ENCODE data around the gene MTARC2. TPM values are rescaled to one million over a fixed set of nuclear protein-coding genes. Genes with fewer than 3 reads are reported as not detected.
A peak's percentile ranks its signal among the peaks of the same experiment; 100 is the strongest.

The MTARC2 gene
- total RNA-seq, 2 donors from 2014 or later, result 19.5 to 37.9 TPM

- H3K4me1 ChIP-seq, result peaks cover 5% of the 10 kb centered on the region
- WGBS, 2 donors, result 63 to 82% methylated on average over 1 of the region's 1 CpG
- H3K27ac ChIP-seq, result no peak overlapping the region
- no peaks in the 10 kb centered on the region for H3K9me3 ChIP-seq
- no peak overlapping the region for H3K4me3 ChIP-seq
- TF ChIP-seq POLR2A (IDR thresholded peaks at IDR 0.05), result no peak
- no peak for TF ChIP-seq CTCF (IDR thresholded peaks at IDR 0.05)
- H3K36me3 ChIP-seq (replicated peaks in 1 of 2; ENCODE audit: insufficient read depth in 1 of 2, low read depth in 2 of 2), result no peaks in the 10 kb centered on the region
- no peak for DNase-seq
- H3K27me3 ChIP-seq, result no peaks in the 10 kb centered on the region
- no peak for ATAC-seq
- intact Hi-C loops (cut with DNase I), result no loop called here
Measured at GRCh38 chr1:220727519-220727918, 20.6 kb upstream of the MTARC2 start.

- H3K4me1 ChIP-seq, result peaks cover 27% of the 10 kb centered on the region
- intact Hi-C loops (cut with DNase I), result loop anchor here (5.0 kb wide), 1 partner anchor 38 kb away; the partner anchor contains the start of gene C1orf115
Measured at GRCh38 chr1:220730486-220730885, 17.6 kb upstream of the MTARC2 start.

DNA sequence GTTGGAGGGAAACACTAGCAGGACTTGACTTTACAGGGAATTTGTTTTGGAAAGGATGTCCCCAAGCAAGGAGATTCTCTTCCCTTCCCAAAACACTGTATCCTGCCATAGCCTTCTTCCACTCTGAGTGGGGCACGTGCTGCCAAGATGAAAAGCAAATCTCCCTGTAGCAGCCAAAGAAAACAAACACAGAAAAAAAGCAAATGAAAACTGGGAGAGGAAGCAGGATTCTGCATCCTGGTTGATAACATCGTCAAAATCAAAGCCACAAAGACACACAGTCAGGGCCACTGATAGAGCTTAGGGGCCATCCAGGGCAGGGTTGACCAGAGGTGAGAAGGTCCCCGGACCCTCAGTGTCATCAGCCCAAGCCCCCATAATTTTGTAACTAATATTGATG, 16.0 kb upstream of the MTARC2 start:
- Histone ChIP-seq H3K4me3 (no peak overlapping the region), H3K36me3 (replicated peaks in 1 of 2; ENCODE audit: insufficient read depth in 1 of 2, low read depth in 2 of 2) (no peaks in the 10 kb centered on the region), H3K27ac (no peak overlapping the region), H3K9me3 (no peaks in the 10 kb centered on the region), H3K4me1 (peaks cover 27% of the 10 kb centered on the region), H3K27me3 (no peaks in the 10 kb centered on the region)
- no peak for ATAC-seq
- WGBS, 2 donors, result 29 to 43% methylated on average over 3 of the region's 3 CpGs
- intact Hi-C loops (cut with DNase I), result loop anchor here (5.0 kb wide), 1 partner anchor 40 kb away; the partner anchor contains the start of gene C1orf115
- no peak for DNase-seq
- no peak for TF ChIP-seq POLR2A (IDR thresholded peaks at IDR 0.05)
- TF ChIP-seq CTCF (IDR thresholded peaks at IDR 0.05), result no peak

More at GRCh38 chr1:220730486-220730885, 17.6 kb upstream of the MTARC2 start:
- H3K4me3 ChIP-seq, result no peak overlapping the region
- H3K27me3 ChIP-seq, result no peaks in the 10 kb centered on the region
- ATAC-seq (no peak), DNase-seq (no peak)
- WGBS, 2 donors, result 77 to 91% methylated on average over 2 of the region's 2 CpGs
- H3K36me3 ChIP-seq (replicated peaks in 1 of 2; ENCODE audit: insufficient read depth in 1 of 2, low read depth in 2 of 2), result no peaks in the 10 kb centered on the region
- TF ChIP-seq POLR2A (IDR thresholded peaks at IDR 0.05), result no peak
- no peak for TF ChIP-seq CTCF (IDR thresholded peaks at IDR 0.05)
- H3K9me3 ChIP-seq, result no peaks in the 10 kb centered on the region
- no peak overlapping the region for H3K27ac ChIP-seq

DNA sequence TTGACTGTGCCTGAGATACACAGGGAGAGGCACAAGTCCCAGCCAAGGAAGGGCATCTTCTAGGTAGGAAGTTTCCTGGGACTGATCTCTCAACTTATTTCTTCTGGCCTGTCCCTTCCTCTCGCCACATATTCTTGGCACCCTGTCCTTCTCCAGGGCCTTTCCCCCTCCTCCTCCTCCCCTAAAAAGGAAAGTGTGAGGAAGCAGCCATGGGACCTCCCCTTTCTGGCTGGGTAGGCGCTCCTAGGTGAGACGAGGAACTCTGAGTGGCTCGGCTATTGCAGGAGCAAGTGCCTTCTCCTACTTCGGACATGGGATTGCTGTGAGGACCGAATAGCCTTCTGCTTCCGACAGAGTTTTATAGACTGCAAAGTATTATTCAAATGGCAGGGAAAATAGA, 15.5 kb upstream of the MTARC2 start:
- no peak overlapping the region for H3K4me3 ChIP-seq
- H3K36me3 ChIP-seq (replicated peaks in 1 of 2; ENCODE audit: insufficient read depth in 1 of 2, low read depth in 2 of 2), result no peaks in the 10 kb centered on the region
- H3K9me3 ChIP-seq, result no peaks in the 10 kb centered on the region
- peaks cover 27% of the 10 kb centered on the region for H3K4me1 ChIP-seq
- DNase-seq (peak in 1 of 4 donors; percentile 29), ATAC-seq (peak; percentile 41)
- no peaks in the 10 kb centered on the region for H3K27me3 ChIP-seq
- intact Hi-C loops (cut with DNase I), result loop anchor here (5.0 kb wide), 1 partner anchor 40 kb away; the partner anchor contains the start of gene C1orf115
- TF ChIP-seq POLR2A (IDR thresholded peaks at IDR 0.05), result no peak
- TF ChIP-seq CTCF (IDR thresholded peaks at IDR 0.05), result no peak
- peak overlapping the region in 2 of 4 donors; percentile 38 to 59 for H3K27ac ChIP-seq
- 51 to 56% methylated on average over 7 of the region's 7 CpGs for WGBS, 2 donors

DNA sequence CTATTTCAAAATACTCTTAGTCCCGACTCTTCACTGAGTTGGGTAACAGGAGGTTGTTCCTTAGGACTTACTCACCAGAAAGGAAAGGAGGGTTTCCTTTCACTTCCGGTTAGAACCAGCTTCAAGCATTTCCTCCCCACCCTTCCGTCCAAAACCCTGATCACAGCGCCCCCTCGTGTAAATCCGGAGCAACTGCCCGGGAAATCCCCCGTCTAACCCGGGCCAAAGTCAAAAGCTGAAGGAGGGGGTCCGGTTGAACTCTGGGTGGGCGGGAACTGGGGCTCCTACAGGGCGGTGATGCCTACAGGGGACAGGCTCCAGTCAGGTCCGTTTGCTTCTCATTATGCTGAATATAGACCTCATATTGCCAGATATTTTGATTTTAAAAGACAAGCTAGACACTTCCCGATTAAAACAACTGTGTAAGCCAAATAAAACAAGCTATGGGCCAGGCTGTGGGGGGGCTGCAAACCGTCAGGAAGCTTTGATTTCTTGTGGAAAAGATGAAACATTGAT, 15.0 kb upstream of the MTARC2 start:
- TF ChIP-seq POLR2A (IDR thresholded peaks at IDR 0.05) (no peak), CTCF (IDR thresholded peaks at IDR 0.05) (peak; percentile 85 to 92 (median 88))
- Histone ChIP-seq H3K4me1 (peaks cover 27% of the 10 kb centered on the region), H3K27me3 (no peaks in the 10 kb centered on the region), H3K27ac (peak overlapping the region in 2 of 4 donors; percentile 38 to 59), H3K4me3 (no peak overlapping the region), H3K9me3 (no peaks in the 10 kb centered on the region), H3K36me3 (replicated peaks in 1 of 2; ENCODE audit: insufficient read depth in 1 of 2, low read depth in 2 of 2) (no peaks in the 10 kb centered on the region)
- intact Hi-C loops (cut with DNase I), result loop anchor here (5.0 kb wide), 1 partner anchor 41 kb away; the partner anchor contains the start of gene C1orf115
- DNase-seq (peak; percentile 62 to 76 (median 70)), ATAC-seq (peak; percentile 92)
- WGBS, 2 donors, result 0 to 3% methylated on average over 15 of the region's 15 CpGs
